ENCODE results near the gene TIMP3.

Gene TIMP3

GRCh38 chr22:32830957-32831356, 29.5 kb downstream of the TIMP3 start:
- no peak for DNase-seq

- DNase-seq = no peak
These were observed 30.1 kb downstream of the TIMP3 start for GRCh38 chr22:32831584-32831983.

DNA sequence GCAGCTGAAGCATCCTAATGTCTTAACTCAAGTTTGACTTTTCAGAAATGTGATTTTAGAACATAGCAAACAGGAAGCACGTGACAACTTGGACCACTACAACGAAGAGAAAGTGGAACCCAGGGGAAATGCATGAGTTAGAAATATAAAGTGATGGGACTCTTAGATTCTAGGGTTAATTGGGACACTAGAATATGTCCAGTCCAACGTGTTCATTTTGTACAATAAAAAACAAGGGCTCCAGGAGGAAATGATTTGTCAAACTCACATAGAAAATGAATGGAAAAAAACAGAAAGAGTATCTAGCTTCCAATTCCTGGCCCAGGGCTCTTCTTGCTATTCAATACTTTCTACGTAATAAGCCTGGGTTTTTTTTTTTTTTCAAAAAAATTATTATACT, 30.7 kb downstream of the TIMP3 start:
- no peak for DNase-seq

GRCh38 chr22:32836280-32837123, 35.0 kb downstream of the TIMP3 start:
- no peak for DNase-seq

DNA sequence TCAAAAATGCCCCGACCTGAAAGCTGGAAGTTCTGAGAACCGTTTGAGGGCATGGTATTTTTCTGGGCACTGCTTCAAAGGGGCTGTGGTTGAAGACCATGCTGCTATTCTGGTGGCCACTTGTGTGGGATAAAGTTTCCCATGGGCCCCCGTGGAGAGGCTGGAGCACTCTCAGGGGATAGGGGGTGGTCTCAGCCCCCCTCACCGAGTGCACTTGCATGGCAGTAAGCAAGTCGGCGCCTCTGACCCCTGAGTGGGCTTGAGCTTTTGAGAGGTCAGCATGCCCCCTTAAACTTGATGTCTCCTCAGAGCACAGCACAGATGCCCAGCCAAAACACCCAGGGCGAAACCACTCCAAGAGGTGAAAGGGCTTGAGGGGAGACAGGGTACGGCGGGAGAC, 35.6 kb downstream of the TIMP3 start:
- DNase-seq = no peak

- no peak for DNase-seq
These were observed 36.3 kb downstream of the TIMP3 start for GRCh38 chr22:32837803-32838202.

- DNase-seq = no peak
These were observed 38.5 kb downstream of the TIMP3 start for GRCh38 chr22:32839831-32840584.

DNA sequence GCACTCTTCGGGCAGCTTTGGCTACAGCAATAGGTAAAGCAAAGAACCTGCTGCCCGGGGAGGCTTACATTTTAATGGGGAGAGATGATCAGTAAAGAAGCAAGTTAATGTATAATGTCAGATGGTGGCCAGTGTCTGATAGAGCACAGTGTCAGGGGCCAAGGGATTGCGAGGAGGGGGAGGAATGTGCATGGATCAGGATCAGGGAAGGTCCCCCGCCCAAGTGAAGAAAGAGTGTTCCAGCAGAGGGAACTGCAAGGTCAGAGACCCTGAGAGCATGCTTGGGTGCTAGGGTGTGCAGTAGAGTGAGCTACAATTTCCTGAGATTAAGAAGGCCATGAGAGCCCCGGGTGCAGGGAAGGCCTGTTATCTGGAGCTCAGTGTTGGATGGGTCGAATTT, 39.7 kb downstream of the TIMP3 start:
- DNase-seq = no peak

GRCh38 chr22:32842486-32842885, 41.0 kb downstream of the TIMP3 start:
- no peak for DNase-seq

DNA sequence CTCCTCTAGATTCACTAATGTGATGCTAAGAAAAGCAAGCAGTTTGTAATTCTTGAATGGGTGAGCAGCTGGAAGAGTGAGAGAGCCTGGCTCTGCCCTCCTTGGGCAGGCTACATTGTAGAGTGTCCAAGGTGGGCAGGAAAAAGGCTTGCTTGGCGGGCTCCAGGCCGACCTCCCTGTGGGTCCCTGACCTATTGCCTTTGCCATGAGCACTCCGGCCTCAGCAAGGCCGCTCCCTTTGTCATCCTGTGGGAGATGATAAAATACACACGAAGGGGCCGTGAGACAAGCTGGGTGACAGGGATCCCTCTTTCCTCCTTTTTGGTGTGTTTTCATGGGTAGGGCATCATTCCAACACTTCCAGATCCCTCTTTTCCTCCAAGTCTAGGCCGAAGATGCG, 41.8 kb downstream of the TIMP3 start:
- no peak for DNase-seq

DNA sequence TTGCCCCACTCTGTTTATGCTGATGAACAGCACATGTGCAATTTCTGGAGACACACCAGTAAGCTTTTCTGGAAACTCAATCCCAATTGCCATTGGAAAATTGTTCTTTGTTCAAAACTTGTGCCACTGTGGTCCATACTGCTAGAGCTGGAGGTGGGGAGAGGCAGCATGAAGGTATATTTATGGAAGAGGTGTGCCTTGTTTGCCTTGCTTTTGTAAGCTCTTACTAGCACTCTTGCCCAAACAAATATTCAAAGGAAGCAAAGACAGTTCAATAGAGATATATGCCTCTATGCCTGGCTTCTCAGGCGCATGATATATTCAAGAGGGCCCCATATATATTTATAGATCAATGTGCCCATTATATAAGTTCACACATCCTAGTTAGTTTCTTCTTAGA, 42.7 kb downstream of the TIMP3 start:
- DNase-seq = no peak

DNA sequence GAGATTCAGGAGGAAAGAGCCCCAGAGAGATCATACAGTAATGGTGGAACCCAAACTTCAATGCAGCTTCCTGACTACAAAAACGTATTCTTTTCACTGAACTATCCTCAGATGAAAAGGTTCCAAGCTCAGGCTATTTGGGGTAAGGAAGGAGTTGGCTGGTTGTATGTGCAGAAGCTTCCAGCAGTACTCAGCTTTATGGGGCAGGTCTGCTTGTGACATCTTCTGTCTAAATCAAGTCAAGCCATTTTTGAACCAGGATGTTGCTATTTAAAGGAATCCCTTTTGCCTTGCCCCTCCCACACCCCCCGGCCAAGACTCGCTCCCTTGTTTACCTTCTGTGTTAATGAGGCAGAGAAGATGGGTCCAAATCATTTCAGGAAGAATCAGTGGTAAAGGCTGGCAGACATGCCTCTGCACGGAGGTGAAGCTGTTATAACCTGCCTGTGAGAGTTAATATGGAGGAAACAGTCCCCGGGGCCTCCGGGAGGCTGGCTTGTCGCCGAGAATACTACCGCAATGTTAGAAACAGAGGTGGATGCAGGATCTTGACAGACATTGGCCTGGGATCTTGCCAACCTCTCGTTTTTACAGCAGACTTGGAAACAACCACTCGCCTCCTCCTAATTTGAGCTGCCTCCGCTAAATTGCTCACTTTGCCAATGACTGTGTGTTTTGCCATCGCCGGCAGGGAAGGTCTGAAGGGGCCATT, 45.4 kb downstream of the TIMP3 start:
- DNase-seq = no peak

GRCh38 chr22:32848226-32848625, 46.7 kb downstream of the TIMP3 start:
- no peak for DNase-seq

- no peak for DNase-seq
These were observed 48.0 kb downstream of the TIMP3 start for GRCh38 chr22:32849501-32849900.

GRCh38 chr22:32850157-32850556, 48.7 kb downstream of the TIMP3 start:
- DNase-seq = no peak

DNA sequence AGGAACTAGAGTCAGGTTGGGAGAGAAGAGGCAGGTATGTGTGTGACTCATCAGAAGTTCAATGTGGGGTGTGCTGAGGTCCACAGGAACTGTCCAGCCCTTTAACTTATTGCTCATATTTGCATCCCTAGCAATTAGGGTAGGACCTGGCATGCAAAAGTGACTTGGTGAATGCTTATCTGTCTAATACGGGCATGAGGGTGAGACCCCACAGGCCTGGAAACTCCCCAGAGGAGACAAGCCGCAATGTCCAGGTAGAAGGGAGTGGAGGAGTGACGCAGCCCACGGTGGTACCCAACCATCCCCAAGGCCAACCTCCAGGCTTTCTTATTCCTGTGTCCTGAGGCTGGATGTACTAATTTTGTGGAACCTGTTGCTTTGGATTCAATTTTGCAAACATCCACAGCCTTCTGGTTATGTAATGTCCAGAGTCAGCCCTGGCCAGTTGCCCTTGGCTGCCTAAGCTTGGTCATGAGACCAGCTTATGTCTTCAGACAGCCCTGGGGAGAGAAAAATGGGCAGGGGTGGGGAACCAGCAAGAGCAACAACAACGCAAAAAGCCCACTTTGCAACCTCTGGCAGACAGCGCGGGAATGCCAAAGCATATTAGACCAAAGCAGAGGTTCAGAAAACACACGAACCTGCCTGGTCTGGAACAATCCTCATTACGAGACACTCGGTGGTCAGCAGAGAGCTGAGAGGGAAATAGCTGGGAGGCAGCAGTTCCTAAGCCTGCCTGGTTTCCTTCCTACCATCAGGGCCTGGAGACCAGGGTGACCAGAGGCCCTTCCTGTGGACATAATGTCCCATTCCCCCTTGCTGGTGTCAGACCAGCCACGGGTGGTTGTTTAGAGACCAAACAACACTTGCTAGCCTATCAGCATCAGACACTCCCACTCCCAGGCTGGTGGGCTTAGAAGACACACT, 49.3 kb downstream of the TIMP3 start:
- no peak for DNase-seq

GRCh38 chr22:32852395-32853251, 51.1 kb downstream of the TIMP3 start:
- DNase-seq = no peak

- no peak for DNase-seq
These were observed 52.2 kb downstream of the TIMP3 start for GRCh38 chr22:32853662-32854061.

- DNase-seq = no peak
These were observed 52.9 kb downstream of the TIMP3 start for GRCh38 chr22:32854351-32854804.

GRCh38 chr22:32855045-32855756, 53.7 kb downstream of the TIMP3 start:
- no peak for DNase-seq

All from CD4-positive, alpha-beta T cell treated with Interleukin-6 for 4 hours (primary cell).